Mesenchymal stem cell (in vitro differentiated cells and primary cell): ENCODE results near the gene LRRC41.
"Not testable (repeated sequence)": the region's sequence is repeated elsewhere in the genome, so short reads cannot be mapped to it uniquely, and the experiment has no call there.

Source experiments
- DNase-seq: peaks from one replicate; pipeline ENCODE4 v3.0.0-alpha.2; 2013
- H2AFZ ChIP-seq: one replicate; pipeline ENCODE4 v1.6.1; 2013; ENCODE audit warnings: low read depth, mild to moderate bottlenecking, control low read depth, inconsistent platforms, low read length, moderate library complexity
- H2AK5ac ChIP-seq: 2 replicates; pipeline ENCODE4 v1.6.1; 2013; ENCODE audit warnings: low read length, moderate library complexity, mild to moderate bottlenecking, inconsistent platforms; ENCODE audit not compliant: severe bottlenecking
- H2BK120ac ChIP-seq: one replicate; pipeline ENCODE4 v1.6.1; 2013; ENCODE audit warnings: low read depth, mild to moderate bottlenecking, inconsistent platforms, low read length, moderate library complexity
- H2BK12ac ChIP-seq, 2 experiments: one replicate each; pipeline ENCODE4 v1.6.1; 2013; ENCODE audit warnings: inconsistent platforms in 2 of 2, low read length in 2 of 2, mild to moderate bottlenecking in 2 of 2, moderate library complexity in 2 of 2, control low read depth in 1 of 2
- H2BK15ac ChIP-seq: one replicate; pipeline ENCODE4 v1.6.1; 2013; ENCODE audit warnings: mild to moderate bottlenecking, low read depth, inconsistent platforms; ENCODE audit not compliant: poor library complexity, severe bottlenecking
- H2BK5ac ChIP-seq: 2 replicates; pipeline ENCODE4 v1.6.1; 2013; ENCODE audit warnings: low read depth, mild to moderate bottlenecking, low read length, control low read depth, inconsistent platforms; ENCODE audit not compliant: poor library complexity, severe bottlenecking
- H3K14ac ChIP-seq, 2 experiments: one replicate each; pipeline ENCODE4 v1.6.1; 2013; ENCODE audit warnings: inconsistent platforms in 2 of 2, low read length in 2 of 2, control low read depth in 1 of 2, mild to moderate bottlenecking in 1 of 2, moderate library complexity in 1 of 2
- H3K18ac ChIP-seq, 2 experiments: one replicate each; pipeline ENCODE4 v1.6.1; 2013; ENCODE audit warnings: inconsistent platforms in 2 of 2, low read length in 2 of 2, control low read depth in 1 of 2, low read depth in 1 of 2, mild to moderate bottlenecking in 1 of 2
- H3K23ac ChIP-seq, 2 experiments: one replicate each; pipeline ENCODE4 v1.6.1; 2013; ENCODE audit warnings: inconsistent platforms in 2 of 2, low read length in 2 of 2, mild to moderate bottlenecking in 2 of 2, moderate library complexity in 2 of 2, control low read depth in 1 of 2
- H3K27ac ChIP-seq: 2 replicates; pipeline ENCODE4 v1.5.1; 2013; ENCODE audit warnings: mild to moderate bottlenecking, moderate library complexity, low read length, control low read depth, inconsistent platforms; ENCODE audit not compliant: poor library complexity, severe bottlenecking
- H3K27me3 ChIP-seq, 2 experiments: 2 replicates each; pipeline versions ENCODE4 v1.6.1 to v1.7.0; 2013; ENCODE audit warnings: low read length in 2 of 2, mild to moderate bottlenecking in 2 of 2, moderate library complexity in 2 of 2, control low read depth in 1 of 2, inconsistent platforms in 1 of 2; ENCODE audit not compliant: control insufficient read depth in 1 of 2, insufficient read depth in 1 of 2
- H3K36me3 ChIP-seq, 2 experiments: 2 replicates each; pipeline versions ENCODE4 v1.6.1 to v1.7.0; 2013; ENCODE audit warnings: low read length in 2 of 2, control low read depth in 1 of 2, inconsistent platforms in 1 of 2, low read depth in 1 of 2, mild to moderate bottlenecking in 1 of 2; ENCODE audit not compliant: insufficient read depth in 2 of 2, control insufficient read depth in 1 of 2
- H3K4ac ChIP-seq, 2 experiments: one replicate each; pipeline ENCODE4 v1.6.1; 2013; ENCODE audit warnings: inconsistent platforms in 2 of 2, low read length in 2 of 2, mild to moderate bottlenecking in 2 of 2, moderate library complexity in 2 of 2, control low read depth in 1 of 2, low read depth in 1 of 2
- H3K4me1 ChIP-seq: 2 replicates; pipeline ENCODE4 v1.6.1; 2013; ENCODE audit warnings: low read depth, low read length, control low read depth; ENCODE audit not compliant: control insufficient read depth, insufficient read depth
- H3K4me2 ChIP-seq: 2 replicates; pipeline ENCODE4 v1.6.1; 2013; ENCODE audit warnings: low read length, mild to moderate bottlenecking, inconsistent platforms; ENCODE audit not compliant: poor library complexity, severe bottlenecking
- H3K4me3 ChIP-seq, 2 experiments: 2 replicates each; pipeline versions ENCODE4 v1.5.1 to v1.7.0; 2013; ENCODE audit warnings: low read length in 2 of 2, mild to moderate bottlenecking in 2 of 2, control low read depth in 1 of 2, low read depth in 1 of 2; ENCODE audit not compliant: insufficient read depth in 1 of 2
- H3K79me1 ChIP-seq: replicated peaks from 2 replicates; pipeline ENCODE4 v1.6.1; 2013; ENCODE audit warnings: mild to moderate bottlenecking, control low read depth, low read length, inconsistent platforms; ENCODE audit not compliant: poor library complexity, severe bottlenecking
- H3K9ac ChIP-seq: 2 replicates; pipeline ENCODE4 v1.7.0; 2013; ENCODE audit warnings: mild to moderate bottlenecking, low read length, moderate library complexity
- H3K9me3 ChIP-seq: 2 replicates; pipeline ENCODE4 v1.7.0; 2013; ENCODE audit warnings: mild to moderate bottlenecking, low read length; ENCODE audit not compliant: control insufficient read depth
- H4K8ac ChIP-seq: one replicate; pipeline ENCODE4 v1.6.1; 2013; ENCODE audit warnings: inconsistent platforms, mild to moderate bottlenecking, low read length, moderate library complexity
- H4K91ac ChIP-seq: one replicate; pipeline ENCODE4 v1.6.1; 2013; ENCODE audit warnings: mild to moderate bottlenecking, low read length, inconsistent platforms
- WGBS: methylation state at CpG from one replicate; pipeline ENCODE4 v1.1.7; 2013; ENCODE audit warnings: mixed read lengths; 5-methylcytosine and 5-hydroxymethylcytosine counted together

Gene LRRC41

DNA sequence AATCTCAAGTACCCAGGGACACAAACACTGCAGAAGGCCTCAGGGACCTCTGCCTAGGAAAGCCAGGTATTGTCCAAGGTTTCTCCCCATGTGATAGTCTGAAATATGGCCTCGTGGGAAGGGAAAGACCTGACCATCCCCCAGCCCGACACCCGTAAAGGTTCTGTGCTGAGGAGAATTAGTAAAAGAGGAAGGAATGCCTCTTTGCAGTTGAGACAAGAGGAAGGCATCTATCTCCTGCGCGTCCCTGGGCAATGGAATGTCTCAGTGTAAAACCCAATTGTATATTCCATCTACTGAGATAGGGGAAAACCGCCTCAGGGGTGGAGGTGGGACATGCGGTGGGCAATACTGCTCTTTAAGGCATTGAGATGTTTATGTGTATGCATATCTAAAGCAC, 26.4 kb upstream of the LRRC41 start:
- H3K9me3 ChIP-seq, H2AK5ac ChIP-seq, H3K27ac ChIP-seq, H3K23ac ChIP-seq, H3K14ac ChIP-seq, DNase-seq, H2BK120ac ChIP-seq, H2AFZ ChIP-seq, H3K4ac ChIP-seq, H3K4me2 ChIP-seq, H2BK15ac ChIP-seq, H4K91ac ChIP-seq, H3K18ac ChIP-seq, H3K4me3 ChIP-seq, H2BK12ac ChIP-seq, H3K27me3 ChIP-seq, H3K9ac ChIP-seq, H2BK5ac ChIP-seq, H3K36me3 ChIP-seq, H3K79me1 ChIP-seq, H4K8ac ChIP-seq, H3K4me1 ChIP-seq: not testable (repeated sequence)
- 27% methylated on average over 1 of the region's 7 CpGs for WGBS

DNA sequence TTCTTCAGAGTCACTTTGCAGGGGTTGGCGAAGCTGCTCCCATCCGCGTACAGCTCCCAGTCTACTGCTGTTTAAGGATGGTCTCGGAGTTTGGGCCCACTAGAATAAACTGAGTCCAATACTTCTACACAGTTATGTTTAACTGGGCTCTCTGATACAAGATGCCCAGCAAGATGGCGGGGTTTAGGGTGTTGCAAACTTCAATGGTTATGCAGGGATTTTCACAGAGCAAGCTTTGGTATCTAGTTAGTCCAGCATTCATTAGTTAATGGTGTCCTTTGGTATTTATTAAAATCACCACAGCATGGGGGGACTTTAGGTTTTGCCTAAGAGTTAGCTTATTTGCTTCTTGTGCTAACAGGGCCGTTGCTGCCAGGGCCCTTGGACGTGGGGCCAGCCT, 24.8 kb upstream of the LRRC41 start:
- H4K8ac ChIP-seq, H3K27ac ChIP-seq, H3K18ac ChIP-seq, H3K23ac ChIP-seq, H2AFZ ChIP-seq, DNase-seq, H3K27me3 ChIP-seq, H3K4me2 ChIP-seq, H3K36me3 ChIP-seq, H2BK120ac ChIP-seq, H3K9ac ChIP-seq, H2BK5ac ChIP-seq, H2BK12ac ChIP-seq, H3K4ac ChIP-seq, H3K4me1 ChIP-seq, H3K9me3 ChIP-seq, H3K14ac ChIP-seq, H2BK15ac ChIP-seq, H2AK5ac ChIP-seq, H3K4me3 ChIP-seq, H3K79me1 ChIP-seq, H4K91ac ChIP-seq: not testable (repeated sequence)
- 92% methylated on average over 6 of the region's 7 CpGs for WGBS

DNA sequence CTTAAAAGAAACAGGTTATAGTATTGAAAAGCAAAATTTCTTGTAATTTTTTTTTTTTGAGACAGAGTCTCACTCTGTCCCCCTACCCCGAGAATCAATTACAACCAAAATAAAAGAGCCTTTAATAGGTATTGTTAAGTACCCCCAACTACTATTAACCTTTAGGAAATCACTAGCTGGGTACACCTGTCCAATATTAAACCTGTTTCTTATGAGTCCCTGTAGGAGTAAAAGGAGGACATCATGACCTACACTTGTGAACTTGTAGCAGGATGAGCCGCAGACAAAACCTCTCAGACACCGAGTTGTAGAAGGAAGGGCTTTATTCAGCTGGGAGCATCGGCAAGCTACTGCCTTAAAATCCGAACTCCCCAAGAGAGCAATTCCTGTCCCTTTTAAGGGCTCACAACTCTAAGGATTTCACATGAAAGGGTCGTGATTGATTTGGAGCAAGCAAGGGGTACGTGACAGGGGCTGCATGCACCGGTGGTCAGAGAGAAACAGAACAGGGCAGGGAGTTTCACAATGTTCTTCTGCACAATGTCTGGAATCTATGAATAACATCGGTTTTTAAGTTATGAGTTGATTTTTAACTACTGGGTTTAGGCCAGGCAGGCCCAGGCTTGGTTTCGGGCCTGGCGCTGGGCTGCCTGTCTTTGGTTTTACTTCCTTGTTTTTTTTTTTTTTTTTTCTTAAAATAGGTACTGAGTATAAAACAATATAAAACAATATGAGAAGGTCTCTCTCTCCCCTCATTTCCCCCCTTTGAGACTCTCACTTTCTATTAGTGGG, 22.1 kb upstream of the LRRC41 start:
- not testable (repeated sequence) for DNase-seq, H2BK120ac ChIP-seq, H2AK5ac ChIP-seq, H3K18ac ChIP-seq, H3K14ac ChIP-seq, H3K36me3 ChIP-seq, H3K4me3 ChIP-seq, H4K91ac ChIP-seq, H3K9ac ChIP-seq, H2BK12ac ChIP-seq, H2BK15ac ChIP-seq, H3K27me3 ChIP-seq, H3K4me1 ChIP-seq, H2AFZ ChIP-seq, H2BK5ac ChIP-seq, H3K23ac ChIP-seq, H3K4ac ChIP-seq, H3K79me1 ChIP-seq, H4K8ac ChIP-seq, H3K9me3 ChIP-seq
- H3K4me2 ChIP-seq: peak overlapping the region; percentile 0
- H3K27ac ChIP-seq: peak overlapping the region; percentile 78
- WGBS: 87% methylated on average over 5 of the region's 11 CpGs

DNA sequence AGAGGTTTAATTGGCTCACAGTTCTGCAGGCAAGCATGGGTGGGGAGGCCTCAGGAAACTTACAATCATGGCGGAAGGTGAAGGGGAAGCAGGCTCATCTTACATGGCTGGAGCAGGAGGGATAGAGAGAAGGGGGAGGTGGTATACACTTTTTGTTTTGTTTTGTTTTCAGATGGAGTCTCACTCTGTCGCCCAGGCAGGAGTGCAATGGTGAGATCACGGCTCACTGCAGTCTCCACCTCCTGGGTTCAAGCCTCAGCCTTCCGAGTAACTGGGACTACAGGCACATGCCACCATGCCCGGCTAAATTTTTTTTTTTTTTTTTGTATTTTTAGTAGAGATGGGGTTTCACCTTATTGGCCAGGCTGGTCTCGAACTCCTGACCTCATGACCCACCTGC, 18.8 kb upstream of the LRRC41 start:
- not testable (repeated sequence) for H3K4me3 ChIP-seq, H4K8ac ChIP-seq, H2BK5ac ChIP-seq, H3K4ac ChIP-seq, H2BK12ac ChIP-seq, H3K9me3 ChIP-seq, H3K4me2 ChIP-seq, H3K36me3 ChIP-seq, H3K18ac ChIP-seq, DNase-seq, H2BK15ac ChIP-seq, H3K4me1 ChIP-seq, H3K9ac ChIP-seq, H2AFZ ChIP-seq, H3K14ac ChIP-seq, H4K91ac ChIP-seq, H2BK120ac ChIP-seq, H3K27ac ChIP-seq, H3K79me1 ChIP-seq, H3K27me3 ChIP-seq, H2AK5ac ChIP-seq, H3K23ac ChIP-seq
- over 99% methylated on average over 6 of the region's 6 CpGs for WGBS
